H1 (cell line): ENCODE data around the gene TUBB8. TPM values are rescaled to one million over a fixed set of nuclear protein-coding genes. Genes with fewer than 3 reads are reported as not detected.

Source experiments
- CTCF ChIA-PET: fragments of 300-600 bp; sonication (Branson Sonifier 250); formaldehyde crosslinking; loops from one replicate; lab custom pipeline; 2021; ENCODE audit not compliant: partially characterized antibody; lab: Charles Lee
- POLR2A ChIA-PET: fragments of 300-600 bp; sonication (Branson Sonifier 250); formaldehyde crosslinking; loops from one replicate; lab custom pipeline; 2021; ENCODE audit warnings: inconsistent platforms; ENCODE audit not compliant: partially characterized antibody; lab: Charles Lee
- DNase-seq, 2 experiments: peaks; one replicate each; pipeline versions ENCODE4 v3.0.0 to v3.0.0-alpha.2; 2010 to 2022; ENCODE audit warnings: low spot score in 2 of 2, low read depth in 1 of 2, mixed read lengths in 1 of 2
- FAIRE-seq: peaks from 2 replicates; lab custom pipeline; 2011; peaks lifted over from hg19 to GRCh38; lab: Jason Lieb, UNC
- H2AFZ ChIP-seq: 2 replicates; pipeline ENCODE4 v1.8.1; 2012; ENCODE audit warnings: low read length, inconsistent platforms
- H2AK5ac ChIP-seq: 2 replicates; pipeline ENCODE4 v1.6.1; 2013; ENCODE audit warnings: low read depth, low read length
- H2BK120ac ChIP-seq: replicated peaks from 2 replicates; pipeline ENCODE3; 2013; ENCODE audit warnings: low read depth, low read length, inconsistent platforms
- H2BK12ac ChIP-seq: 2 replicates; pipeline ENCODE4 v1.6.1; 2013; ENCODE audit warnings: low read depth, low read length
- H2BK15ac ChIP-seq: 2 replicates; pipeline ENCODE4 v1.6.1; 2013; ENCODE audit warnings: low read length
- H2BK20ac ChIP-seq: 2 replicates; pipeline ENCODE4 v1.6.1; 2013; ENCODE audit warnings: low read length
- H2BK5ac ChIP-seq: 2 replicates; pipeline ENCODE4 v1.6.1; 2013; ENCODE audit warnings: low read depth, low read length
- H3K14ac ChIP-seq: 2 replicates; pipeline ENCODE4 v1.6.1; 2013; ENCODE audit warnings: inconsistent platforms; ENCODE audit not compliant: insufficient read length
- H3K18ac ChIP-seq: 2 replicates; pipeline ENCODE4 v1.6.1; 2013; ENCODE audit warnings: low read length; ENCODE audit errors: extremely low read depth
- H3K23ac ChIP-seq: 2 replicates; pipeline ENCODE4 v1.6.1; 2013; ENCODE audit warnings: inconsistent platforms; ENCODE audit not compliant: insufficient read length
- H3K23me2 ChIP-seq: 2 replicates; pipeline ENCODE4 v1.6.1; 2013; ENCODE audit warnings: low read depth, low read length
- H3K27ac ChIP-seq: 2 replicates; pipeline ENCODE4 v1.6.1; 2011; ENCODE audit warnings: low read depth, low read length, inconsistent platforms
- H3K27me3 ChIP-seq, 4 experiments: replicated peaks in 1 of 4; 1 replicate in 1 of 4; 2 replicates in 3 of 4; pipeline versions ENCODE4 v1.6.1 to v1.8.1; 2011 to 2013; ENCODE audit warnings: low read length in 3 of 4, mild to moderate bottlenecking in 3 of 4, inconsistent platforms in 2 of 4, mixed read lengths in 2 of 4, moderate library complexity in 1 of 4; ENCODE audit not compliant: control insufficient read depth in 3 of 4, insufficient read depth in 3 of 4; ENCODE audit errors: extremely low read depth in 1 of 4
- H3K36me3 ChIP-seq, 4 experiments: 2 replicates each; pipeline versions ENCODE4 v1.6.1 to v1.8.1; 2011 to 2013; ENCODE audit warnings: mild to moderate bottlenecking in 4 of 4, low read length in 3 of 4, moderate library complexity in 2 of 4, control low read depth in 1 of 4, inconsistent platforms in 1 of 4; ENCODE audit not compliant: insufficient read depth in 4 of 4, control insufficient read depth in 2 of 4
- H3K4ac ChIP-seq: replicated peaks from 2 replicates; pipeline ENCODE3; 2013; ENCODE audit warnings: low read length, low read depth, mixed read lengths, inconsistent platforms; ENCODE audit not compliant: insufficient read length
- H3K4me1 ChIP-seq, 4 experiments: replicated peaks in 1 of 4; 1 replicate in 1 of 4; 2 replicates in 3 of 4; pipeline versions ENCODE4 v1.6.1 to v1.8.1; 2011 to 2013; ENCODE audit warnings: low read length in 3 of 4, inconsistent platforms in 2 of 4, mixed read lengths in 1 of 4; ENCODE audit not compliant: insufficient read depth in 4 of 4, control insufficient read depth in 3 of 4
- H3K4me2 ChIP-seq, 2 experiments: 2 replicates each; pipeline versions ENCODE4 v1.6.1 to v1.8.1; 2011 to 2013; ENCODE audit warnings: low read depth in 2 of 2, low read length in 2 of 2, control low read depth in 1 of 2, inconsistent platforms in 1 of 2, mild to moderate bottlenecking in 1 of 2; ENCODE audit not compliant: insufficient read depth in 1 of 2
- H3K4me3 ChIP-seq, 4 experiments: fragments of 200-600, 300-600 bp in 1 of 4; sonication (generic), shearing (Covaris generic), sonication (Bioruptor Twin) in 1 of 4; 2 replicates each; pipeline versions ENCODE4 v1.5.1 to v1.8.1; 2011 to 2016; ENCODE audit warnings: low read length in 4 of 4, low read depth in 3 of 4, control low read depth in 2 of 4, inconsistent platforms in 2 of 4, mild to moderate bottlenecking in 2 of 4, mixed read lengths in 1 of 4, moderate library complexity in 1 of 4; ENCODE audit not compliant: insufficient read depth in 2 of 4; ENCODE audit errors: extremely low read depth in 1 of 4
- H3K56ac ChIP-seq: replicated peaks from 2 replicates; pipeline ENCODE3; 2013; ENCODE audit warnings: low read depth, mild to moderate bottlenecking, mixed read lengths, low read length, inconsistent platforms; ENCODE audit not compliant: insufficient read length
- H3K79me1 ChIP-seq: 2 replicates; pipeline ENCODE4 v1.6.1; 2013; ENCODE audit warnings: low read depth, low read length, control low read depth
- H3K79me2 ChIP-seq, 2 experiments: 2 replicates each; pipeline versions ENCODE4 v1.6.1 to v1.8.1; 2012 to 2013; ENCODE audit warnings: low read length in 2 of 2, mild to moderate bottlenecking in 2 of 2, inconsistent platforms in 1 of 2; ENCODE audit not compliant: insufficient read depth in 2 of 2, control insufficient read depth in 1 of 2
- H3K9ac ChIP-seq, 4 experiments: replicated peaks in 1 of 4; 1 replicate in 1 of 4; 2 replicates in 3 of 4; pipeline versions ENCODE4 v1.6.1 to v1.8.1; 2011 to 2013; ENCODE audit warnings: low read depth in 3 of 4, low read length in 3 of 4, control low read depth in 2 of 4, mild to moderate bottlenecking in 2 of 4, moderate library complexity in 2 of 4, inconsistent platforms in 1 of 4; ENCODE audit errors: extremely low read depth in 1 of 4
- H3K9me3 ChIP-seq, 2 experiments: 2 replicates each; pipeline versions ENCODE4 v1.6.1 to v1.8.1; 2012 to 2013; ENCODE audit warnings: mild to moderate bottlenecking in 2 of 2, moderate library complexity in 2 of 2, control low read depth in 1 of 2, inconsistent platforms in 1 of 2, low read depth in 1 of 2, low read length in 1 of 2, mixed read lengths in 1 of 2; ENCODE audit not compliant: insufficient read depth in 2 of 2
- H4K20me1 ChIP-seq, 2 experiments: replicated peaks in 1 of 2; 2 replicates each; pipeline versions ENCODE3 to v1.8.1; 2011 to 2013; ENCODE audit warnings: inconsistent platforms in 2 of 2, low read length in 2 of 2, mild to moderate bottlenecking in 1 of 2; ENCODE audit not compliant: insufficient read depth in 2 of 2, control insufficient read depth in 1 of 2
- H4K5ac ChIP-seq: 2 replicates; pipeline ENCODE4 v1.6.1; 2013; ENCODE audit warnings: low read length, low read depth, mixed read lengths, inconsistent platforms; ENCODE audit not compliant: insufficient read length
- H4K8ac ChIP-seq: 2 replicates; pipeline ENCODE4 v1.8.0; 2013; ENCODE audit warnings: mild to moderate bottlenecking, moderate library complexity, low read length, inconsistent platforms; ENCODE audit not compliant: insufficient read depth; ENCODE audit errors: extremely low read depth
- H4K91ac ChIP-seq: replicated peaks from 2 replicates; pipeline ENCODE3; 2013; ENCODE audit warnings: low read length, mixed read lengths, inconsistent platforms; ENCODE audit not compliant: insufficient read length
- SIX5 ChIP-seq: IDR thresholded peaks from 2 replicates; pipeline ENCODE4 v1.6.1; 2011; ENCODE audit warnings: mild to moderate bottlenecking, low read depth, low read length
- TCF12 ChIP-seq: IDR thresholded peaks from 2 replicates; pipeline ENCODE4 v1.6.1; 2011; ENCODE audit warnings: low read depth, mild to moderate bottlenecking, low read length
- ZNF274 ChIP-seq: IDR thresholded peaks from 2 replicates; pipeline ENCODE4 v1.7.0; 2012; ENCODE audit warnings: low read length, borderline replicate concordance; ENCODE audit errors: extremely low read depth
- WGBS, 2 experiments: shearing (Covaris generic) in 1 of 2; methylation state at CpG; one replicate each; pipeline versions ENCODE4 v1.1.6 to v1.1.7; 2013 to 2015; ENCODE audit warnings: low lambda C conversion rate in 2 of 2, mixed read lengths in 2 of 2, inconsistent platforms in 1 of 2, low coverage in 1 of 2, missing lambda C conversion rate in 1 of 2; ENCODE audit not compliant: insufficient replicate concordance in 2 of 2, insufficient coverage in 1 of 2, insufficient read length in 1 of 2; ENCODE audit errors: extremely low coverage in 1 of 2, missing lambda C conversion rate in 1 of 2; 5-methylcytosine and 5-hydroxymethylcytosine counted together
- polyA plus RNA-seq, 7 experiments: library from polyadenylated mRNA; depleted of rRNA in 3 of 7; stranded (reverse) in 5 of 7; unstranded in 2 of 7; fragments of >200 nt in 5 of 7; fragments of 200-250 nt in 2 of 7; gene quantifications; 1 replicate in 5 of 7; 2 replicates in 1 of 7; 4 replicates in 1 of 7; pipeline versions ENCODE4 v1.2.1 to v1.2.3, GENCODE V29; 2011 to 2013; ENCODE audit warnings: missing spikeins in 2 of 7, mixed read lengths in 2 of 7
- total RNA-seq: library from RNA; stranded (reverse); fragmentation: NEBNext Ultra II Directional; extraction: Animal tissue kit (Norgen Biotek cat#: 25700); gene quantifications from 2 replicates; pipeline ENCODE4 v1.2.1, GENCODE V29; 2021
- TF ChIP-seq, protein P1 (sequence below): IDR thresholded peaks from 2 replicates; pipeline ENCODE4 v1.6.1; 2012; ENCODE audit warnings: low read length, inconsistent platforms
- TF ChIP-seq, protein P2 (sequence below): IDR thresholded peaks from 2 replicates; pipeline ENCODE4 v1.6.1; 2011; ENCODE audit warnings: low read depth, mild to moderate bottlenecking, low read length; ENCODE audit not compliant: insufficient read depth

TUBB8 gene
- total and polyA plus RNA-seq, 2 of the 8 experiments (the other 6 are each of a cell fraction or from before 2014, with no cell fraction given), result 1.4 to 1.5 TPM

DNA sequence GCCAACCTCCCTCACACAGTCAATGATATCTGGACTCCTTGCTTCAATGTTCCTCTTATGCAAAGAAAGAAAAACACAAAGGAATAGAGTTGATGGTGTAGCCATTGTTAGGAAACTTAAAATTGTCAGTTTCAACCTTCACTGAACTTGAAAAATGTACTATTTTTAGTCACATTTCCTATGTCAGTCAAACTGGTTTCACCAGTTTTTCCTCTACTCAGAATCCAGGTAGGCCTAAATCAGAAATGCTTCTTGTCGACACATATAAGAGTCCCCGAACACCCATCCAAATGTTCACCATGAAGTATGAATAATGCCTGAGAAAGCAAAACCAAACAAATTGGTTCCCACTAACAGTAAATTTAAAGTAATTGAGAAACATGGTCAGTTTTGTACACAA lies 43.8 kb upstream of the TUBB8 start:
- H3K79me2 ChIP-seq, result no peaks in the 10 kb centered on the region
- no peak overlapping the region for H2BK15ac ChIP-seq
- no peak overlapping the region for H3K27ac ChIP-seq
- no peak overlapping the region for H2BK20ac ChIP-seq
- TF ChIP-seq TCF12 (no peak), SIX5 (no peak), ZNF274 (no peak)
- TF ChIP-seq, protein P1, sequence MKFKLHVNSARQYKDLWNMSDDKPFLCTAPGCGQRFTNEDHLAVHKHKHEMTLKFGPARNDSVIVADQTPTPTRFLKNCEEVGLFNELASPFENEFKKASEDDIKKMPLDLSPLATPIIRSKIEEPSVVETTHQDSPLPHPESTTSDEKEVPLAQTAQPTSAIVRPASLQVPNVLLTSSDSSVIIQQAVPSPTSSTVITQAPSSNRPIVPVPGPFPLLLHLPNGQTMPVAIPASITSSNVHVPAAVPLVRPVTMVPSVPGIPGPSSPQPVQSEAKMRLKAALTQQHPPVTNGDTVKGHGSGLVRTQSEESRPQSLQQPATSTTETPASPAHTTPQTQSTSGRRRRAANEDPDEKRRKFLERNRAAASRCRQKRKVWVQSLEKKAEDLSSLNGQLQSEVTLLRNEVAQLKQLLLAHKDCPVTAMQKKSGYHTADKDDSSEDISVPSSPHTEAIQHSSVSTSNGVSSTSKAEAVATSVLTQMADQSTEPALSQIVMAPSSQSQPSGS, result no peak
- TF ChIP-seq, protein P2, sequence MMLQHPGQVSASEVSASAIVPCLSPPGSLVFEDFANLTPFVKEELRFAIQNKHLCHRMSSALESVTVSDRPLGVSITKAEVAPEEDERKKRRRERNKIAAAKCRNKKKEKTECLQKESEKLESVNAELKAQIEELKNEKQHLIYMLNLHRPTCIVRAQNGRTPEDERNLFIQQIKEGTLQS, result no peak
- TF ChIP-seq, all 59 proteins: peak for 0
- no peak overlapping the region for H2AFZ ChIP-seq
- H3K4me3 ChIP-seq, result no peak overlapping the region
- DNase-seq, result no peak
- no peak overlapping the region for H2BK12ac ChIP-seq
- POLR2A ChIA-PET, result no interaction called here
- H3K14ac ChIP-seq, result no peak overlapping the region
- CTCF ChIA-PET, result no interaction called here
- FAIRE-seq, result no peak
- no peak overlapping the region for H4K8ac ChIP-seq
- H4K20me1 ChIP-seq, result no peaks in the 10 kb centered on the region
- no peak overlapping the region for H4K91ac ChIP-seq
- no peaks in the 10 kb centered on the region for H3K36me3 ChIP-seq
- H3K4me2 ChIP-seq, result no peak overlapping the region
- H2BK120ac ChIP-seq, result no peak overlapping the region
- H4K5ac ChIP-seq, result no peak overlapping the region
- H3K79me1 ChIP-seq, result no peaks in the 10 kb centered on the region
- no peak overlapping the region for H2AK5ac ChIP-seq
- H3K56ac ChIP-seq, result no peak overlapping the region
- H3K18ac ChIP-seq, result no peak overlapping the region
- H3K23me2 ChIP-seq, result no peaks in the 10 kb centered on the region
- no peaks in the 10 kb centered on the region for H3K27me3 ChIP-seq
- WGBS, 2 experiments, result 87% methylated on average over 2 of the region's 2 CpGs; no CpG with 5 or more reads in 1 of the 2 experiments
- no peak overlapping the region for H2BK5ac ChIP-seq
- peaks cover 28 to 35% of the 10 kb centered on the region in 2 experiments for H3K9me3 ChIP-seq
- no peak overlapping the region for H3K9ac ChIP-seq
- no peaks in the 10 kb centered on the region; a peak in 1 of 7 replicates for H3K4me1 ChIP-seq
- H3K4ac ChIP-seq, result no peak overlapping the region
- no peak overlapping the region for H3K23ac ChIP-seq
